GM12873 (cell line): ENCODE measurements around the gene FLII.

ENCODE experiments used
- TF ChIP-seq, protein P1 (sequence below): IDR thresholded peaks from 2 replicates; pipeline ENCODE4 v1.5.1; 2012; ENCODE audit warnings: low read depth, mild to moderate bottlenecking, moderate library complexity, low read length, control low read depth; ENCODE audit not compliant: insufficient read depth; ENCODE audit errors: missing control alignments

Gene FLII

DNA sequence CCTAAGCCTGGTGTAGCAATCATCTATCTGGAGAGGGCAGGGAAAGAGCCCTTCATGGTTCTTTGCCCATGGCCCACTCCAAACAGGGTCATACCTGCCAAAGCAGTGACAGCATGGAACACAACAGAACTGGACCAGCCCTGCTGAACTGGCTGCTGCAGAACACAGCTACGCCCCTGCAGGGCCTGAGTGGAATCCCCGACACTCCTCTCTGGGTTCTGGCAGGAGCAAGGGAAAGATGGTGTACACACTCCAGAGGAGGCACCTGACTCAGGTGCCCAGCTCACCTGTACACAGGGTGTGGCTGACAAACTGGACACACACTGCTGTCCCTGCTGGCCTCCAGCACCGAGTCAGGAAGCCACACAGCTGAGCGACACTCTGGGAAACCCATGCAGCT is 21.7 kb upstream of the FLII start:
- TF ChIP-seq, protein P1, sequence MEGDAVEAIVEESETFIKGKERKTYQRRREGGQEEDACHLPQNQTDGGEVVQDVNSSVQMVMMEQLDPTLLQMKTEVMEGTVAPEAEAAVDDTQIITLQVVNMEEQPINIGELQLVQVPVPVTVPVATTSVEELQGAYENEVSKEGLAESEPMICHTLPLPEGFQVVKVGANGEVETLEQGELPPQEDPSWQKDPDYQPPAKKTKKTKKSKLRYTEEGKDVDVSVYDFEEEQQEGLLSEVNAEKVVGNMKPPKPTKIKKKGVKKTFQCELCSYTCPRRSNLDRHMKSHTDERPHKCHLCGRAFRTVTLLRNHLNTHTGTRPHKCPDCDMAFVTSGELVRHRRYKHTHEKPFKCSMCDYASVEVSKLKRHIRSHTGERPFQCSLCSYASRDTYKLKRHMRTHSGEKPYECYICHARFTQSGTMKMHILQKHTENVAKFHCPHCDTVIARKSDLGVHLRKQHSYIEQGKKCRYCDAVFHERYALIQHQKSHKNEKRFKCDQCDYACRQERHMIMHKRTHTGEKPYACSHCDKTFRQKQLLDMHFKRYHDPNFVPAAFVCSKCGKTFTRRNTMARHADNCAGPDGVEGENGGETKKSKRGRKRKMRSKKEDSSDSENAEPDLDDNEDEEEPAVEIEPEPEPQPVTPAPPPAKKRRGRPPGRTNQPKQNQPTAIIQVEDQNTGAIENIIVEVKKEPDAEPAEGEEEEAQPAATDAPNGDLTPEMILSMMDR, result no peak

DNA sequence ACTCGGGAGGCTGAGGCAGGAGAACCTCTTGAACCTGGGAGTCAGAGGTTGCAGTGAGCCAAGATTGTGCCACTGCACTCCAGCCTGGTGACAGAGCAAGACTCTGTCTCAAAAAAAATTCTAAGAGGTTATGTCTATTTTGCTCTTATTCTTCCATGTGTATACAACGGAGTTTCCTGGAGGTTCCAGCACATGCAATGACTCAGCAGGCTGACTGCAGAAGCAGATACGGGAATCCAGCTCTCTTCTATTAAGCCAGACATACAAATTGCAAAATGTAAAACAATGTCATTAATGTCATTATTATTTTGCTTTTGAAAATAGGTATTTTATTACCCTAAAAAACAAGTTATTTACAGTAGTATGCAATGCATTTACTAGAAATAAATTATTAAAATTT is 20.3 kb upstream of the FLII start:
- TF ChIP-seq, protein P1, result no peak

DNA sequence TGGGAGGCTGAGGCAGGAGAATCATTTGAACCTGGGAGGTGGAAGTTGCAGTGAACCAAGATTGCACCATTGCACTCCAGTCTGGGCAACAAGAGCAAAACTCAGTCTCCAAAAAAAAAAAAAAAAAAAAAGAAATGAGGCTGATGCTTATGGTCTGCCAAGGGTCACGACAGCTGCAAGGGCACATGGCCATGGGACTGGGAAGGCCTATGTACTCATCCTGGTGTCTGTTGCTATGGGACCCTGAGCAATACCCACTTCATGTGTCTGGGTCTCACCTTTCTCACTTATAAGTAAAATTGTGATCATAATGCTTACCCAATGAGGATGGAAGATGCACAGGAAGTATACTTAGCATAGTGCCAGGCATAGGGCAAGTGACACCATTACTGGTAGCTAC is 18.5 kb upstream of the FLII start:
- TF ChIP-seq, protein P1, result no peak

DNA sequence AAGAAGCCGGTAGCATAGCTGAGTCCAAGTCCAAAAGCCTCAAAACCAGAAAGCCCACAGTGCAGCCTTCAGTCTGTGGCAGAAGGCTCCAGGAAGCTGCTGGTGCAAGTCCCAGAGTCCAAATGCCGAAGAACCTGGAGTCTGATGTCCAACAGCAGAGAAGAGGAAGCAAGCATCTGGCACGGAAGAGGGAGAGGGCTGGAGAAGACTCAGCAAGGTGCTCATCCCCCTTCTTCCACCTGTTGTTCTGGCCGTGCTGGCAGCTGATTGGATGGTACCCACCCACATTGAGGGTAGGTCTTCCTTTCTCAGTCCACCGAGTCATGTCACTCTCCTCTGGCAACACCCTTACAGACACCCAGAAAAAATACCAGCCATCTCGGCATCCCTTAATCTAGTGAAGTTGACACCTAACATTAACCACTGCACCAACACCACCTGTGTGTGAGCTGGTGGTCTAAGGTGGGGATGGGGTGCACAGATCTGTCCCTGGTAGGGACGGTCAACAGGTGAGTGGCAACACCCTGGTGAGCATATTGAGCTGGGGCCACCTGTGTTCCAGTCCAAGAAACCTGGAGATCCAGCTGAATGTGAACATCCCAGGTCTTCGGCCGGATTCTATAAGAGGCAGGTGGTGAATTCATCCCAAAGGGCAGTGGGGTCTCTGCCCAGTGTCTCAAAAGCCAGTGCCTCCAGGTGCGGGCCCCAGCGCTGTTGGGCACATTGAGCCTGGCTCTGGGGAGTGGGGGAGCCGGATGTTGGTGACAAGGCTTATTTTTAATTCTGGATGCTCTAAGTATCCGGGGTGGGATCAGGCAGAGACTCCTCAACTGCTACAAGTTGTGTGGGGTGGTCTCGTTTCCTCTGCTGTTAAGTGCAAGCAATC is 11.8 kb upstream of the FLII start:
- TF ChIP-seq, protein P1, result no peak

DNA sequence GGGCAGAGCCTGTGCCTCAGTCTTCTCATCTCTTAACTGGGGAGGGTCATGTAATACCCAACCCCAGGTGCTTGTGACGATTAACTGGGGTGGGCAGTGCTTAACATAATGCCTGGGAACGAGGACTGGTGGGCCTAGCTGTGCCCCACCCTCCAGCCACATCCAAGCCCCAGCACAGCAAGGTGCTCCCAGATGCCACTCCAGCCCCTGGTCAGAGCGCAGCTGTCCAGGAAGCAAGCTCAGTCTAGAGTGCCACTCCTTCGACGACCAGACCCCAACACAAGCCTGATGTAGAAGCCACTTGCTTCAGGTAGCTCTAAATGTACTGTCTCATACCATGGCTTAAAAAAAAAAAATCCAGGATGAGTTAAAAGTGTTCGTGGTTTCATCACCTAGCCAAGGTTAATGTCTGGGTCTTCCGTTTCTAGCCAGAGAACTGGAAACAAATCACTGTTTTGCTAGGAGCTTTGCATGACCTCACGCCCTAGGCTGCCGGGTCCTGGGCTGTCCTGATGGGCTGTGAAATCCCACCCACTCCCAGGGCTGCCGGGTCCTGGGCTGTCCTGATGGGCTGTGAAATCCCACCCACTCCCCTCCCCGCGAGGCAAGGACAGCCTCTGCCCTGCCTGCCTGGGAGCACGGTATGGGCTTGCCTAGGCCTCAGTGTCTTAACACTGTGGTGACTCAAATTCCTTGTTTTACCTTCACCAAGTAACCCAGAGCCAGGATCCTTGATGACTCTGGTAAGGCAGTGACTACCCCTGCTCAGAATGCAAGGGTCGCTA is 9.6 kb upstream of the FLII start:
- TF ChIP-seq, protein P1, result no peak

DNA sequence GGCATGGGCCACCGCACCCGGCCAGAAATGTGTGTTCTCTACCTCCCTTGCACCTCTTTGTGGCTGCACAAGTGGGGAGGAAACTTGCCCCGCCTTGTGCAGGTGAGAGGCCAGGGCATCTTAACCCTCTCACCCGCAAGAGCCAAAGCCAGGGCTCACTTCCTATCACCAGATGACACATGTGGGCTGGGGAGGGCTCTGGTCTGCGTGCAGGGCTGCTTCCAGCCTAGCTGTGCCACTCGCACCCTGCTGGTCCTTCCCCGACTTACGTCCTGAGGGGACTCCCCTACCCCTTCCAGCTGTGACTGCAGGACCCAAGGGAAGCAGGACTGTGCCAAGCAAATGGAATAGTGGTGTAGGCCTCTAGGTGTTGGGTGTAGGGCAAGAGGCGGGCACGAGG is 8.8 kb upstream of the FLII start:
- TF ChIP-seq, protein P1, result no peak
